GM12891 (cell line): ENCODE data around the gene HELZ.
"Not testable (repeated sequence)": the region's sequence is repeated elsewhere in the genome, so short reads cannot be mapped to it uniquely, and the experiment has no call there.

Experiments used
- POLR2A ChIP-seq: IDR thresholded peaks from 2 replicates; pipeline ENCODE4 v1.6.1; 2011; ENCODE audit warnings: low read depth, low read length, control low read depth
- POLR2AphosphoS5 ChIP-seq: IDR thresholded peaks from 2 replicates; pipeline ENCODE4 v1.6.1; 2011; ENCODE audit warnings: low read depth, low read length, control low read depth
- SPI1 ChIP-seq: IDR thresholded peaks from 2 replicates; pipeline ENCODE4 v1.6.1; 2011; ENCODE audit warnings: low read depth, low read length, control low read depth
- TAF1 ChIP-seq: IDR thresholded peaks from 2 replicates; pipeline ENCODE4 v1.6.1; 2011; ENCODE audit warnings: low read depth, low read length, control low read depth

- TF ChIP-seq POLR2A, POLR2AphosphoS5, TAF1, SPI1: not testable (repeated sequence)
These were observed 149.7 kb downstream of the HELZ start for GRCh38 chr17:67095291-67095690.
